ENCODE measurements around the gene DLG2.
"Not testable (repeated sequence)": the region's sequence is repeated elsewhere in the genome, so short reads cannot be mapped to it uniquely, and the experiment has no call there.

Gene DLG2

GRCh38 chr11:83456075-83456474 is 2171.1 kb downstream of the DLG2 start:
- no peak for DNase-seq

- DNase-seq = no peak
These were observed 2171.8 kb downstream of the DLG2 start for GRCh38 chr11:83455356-83455755.

GRCh38 chr11:83454674-83455073 is 2172.5 kb downstream of the DLG2 start:
- no peak for DNase-seq

- DNase-seq = no peak
These were observed 2177.7 kb downstream of the DLG2 start for GRCh38 chr11:83449338-83449913.

- DNase-seq = no peak
These were observed 2178.5 kb downstream of the DLG2 start for GRCh38 chr11:83448686-83449085.

- DNase-seq = not testable (repeated sequence)
These were observed 2183.3 kb downstream of the DLG2 start for GRCh38 chr11:83443880-83444279.

GRCh38 chr11:83441601-83442000 is 2185.5 kb downstream of the DLG2 start:
- no peak for DNase-seq

GRCh38 chr11:83441171-83441570 is 2186.0 kb downstream of the DLG2 start:
- DNase-seq = no peak

- DNase-seq = no peak
These were observed 2188.7 kb downstream of the DLG2 start for GRCh38 chr11:83438438-83438837.

- no peak for DNase-seq
These were observed 2189.2 kb downstream of the DLG2 start for GRCh38 chr11:83437939-83438338.

- no peak for DNase-seq
These were observed 2190.3 kb downstream of the DLG2 start for GRCh38 chr11:83436855-83437254.

GRCh38 chr11:83434812-83435211 is 2192.3 kb downstream of the DLG2 start:
- not testable (repeated sequence) for DNase-seq

- DNase-seq = no peak
These were observed 2199.2 kb downstream of the DLG2 start for GRCh38 chr11:83427943-83428342.

GRCh38 chr11:83427501-83427900 is 2199.6 kb downstream of the DLG2 start:
- DNase-seq = no peak

GRCh38 chr11:83425137-83425466 is 2202.0 kb downstream of the DLG2 start:
- DNase-seq = no peak

- no peak for DNase-seq
These were observed 2202.6 kb downstream of the DLG2 start for GRCh38 chr11:83424376-83425136.

- not testable (repeated sequence) for DNase-seq
These were observed 2204.5 kb downstream of the DLG2 start for GRCh38 chr11:83422641-83423040.

GRCh38 chr11:83410605-83411565 is 2216.3 kb downstream of the DLG2 start:
- peak; percentile 45 to 82 for DNase-seq

- DNase-seq = no peak
These were observed 2217.3 kb downstream of the DLG2 start for GRCh38 chr11:83409891-83410290.

- DNase-seq = no peak
These were observed 2217.7 kb downstream of the DLG2 start for GRCh38 chr11:83409476-83409875.

GRCh38 chr11:83408946-83409345 is 2218.2 kb downstream of the DLG2 start:
- no peak for DNase-seq

All from cerebellar nuclear complex (tissue), 1 donor.